Heart right ventricle (tissue), 16 donors: ENCODE measurements around the gene LY6G5B. TPM values are rescaled to one million over a fixed set of nuclear protein-coding genes. Genes with fewer than 3 reads are reported as not detected.

Source experiments
- ATAC-seq, 8 donors: fragments of 200-7000 bp; cut with Tn5 transposase; one replicate each; pipeline ENCODE4 v1.9.1; 2020; ENCODE audit warnings: mild to moderate bottlenecking in 8 of 8, moderate library complexity in 8 of 8, moderate number of reproducible peaks in 1 of 8
- DNase-seq, 2 donors: peaks; one replicate each; pipeline ENCODE4 v3.0.0-alpha.2; 2020
- H3K27ac ChIP-seq, 10 donors: fragments of 200-600 bp; sonication (generic) in 2 of 10; one replicate each; pipeline versions ENCODE4 v1.5.0 to v1.8.0; 2020 to 2022; ENCODE audit warnings: mild to moderate bottlenecking in 3 of 10
- H3K27me3 ChIP-seq, 7 donors: fragments of 200-600 bp; one replicate each; pipeline ENCODE4 v1.8.0; 2021 to 2022; ENCODE audit warnings: mild to moderate bottlenecking in 2 of 7
- H3K36me3 ChIP-seq, 9 donors: fragments of 200-600 bp; sonication (generic) in 1 of 9; one replicate each; pipeline versions ENCODE4 v1.5.0 to v1.8.0; 2020 to 2022; ENCODE audit warnings: mild to moderate bottlenecking in 2 of 9
- H3K4me1 ChIP-seq, 9 donors: fragments of 200-600 bp; sonication (generic) in 1 of 9; one replicate each; pipeline versions ENCODE4 v1.5.0 to v1.8.0; 2020 to 2022; ENCODE audit warnings: mild to moderate bottlenecking in 4 of 9
- H3K4me3 ChIP-seq, 10 donors: fragments of 200-600 bp; sonication (generic) in 2 of 10; one replicate each; pipeline versions ENCODE4 v1.5.0 to v1.8.0; 2020 to 2022; ENCODE audit warnings: mild to moderate bottlenecking in 7 of 10, moderate library complexity in 2 of 10
- H3K9me3 ChIP-seq, 11 donors: fragments of 200-600 bp in 10 of 11; sonication (generic) in 2 of 11; one replicate each; pipeline versions ENCODE4 v1.5.0 to v1.8.0; 2013 to 2022; ENCODE audit warnings: mild to moderate bottlenecking in 2 of 11, control low read depth in 1 of 11, moderate library complexity in 1 of 11
- WGBS, 2 donors: extraction: QIAGEN DNeasy Blood & Tissue Kit; methylation state at CpG; one replicate each; pipeline ENCODE4 v1.1.7; 2013; ENCODE audit warnings: inconsistent platforms in 1 of 2; 5-methylcytosine and 5-hydroxymethylcytosine counted together
- intact Hi-C, 10 donors: fragments of 100-400 bp; cut with DNase I; formaldehyde crosslinking; loops; one replicate each; pipeline versions ENCODE4 v1.11.1 to v1.14.2; 2022
- polyA plus RNA-seq, 2 donors: library from polyadenylated mRNA; stranded (reverse); fragments of 200-250 nt; gene quantifications; one replicate each; pipeline ENCODE4 v1.2.3, GENCODE V29; 2013
- total RNA-seq, 10 donors: library from RNA; stranded (reverse); fragmentation: NEBNext Ultra II Directional in 3 of 10; extraction: Animal tissue kit (Norgen Biotek cat#: 25700) in 3 of 10; gene quantifications; one replicate each; pipeline versions ENCODE4 v1.2.1 to v1.2.4, GENCODE V29; 2021 to 2023
- TF ChIP-seq, protein P1 (sequence below), 9 donors: fragments of 200-600 bp; sonication (generic) in 2 of 9; IDR thresholded peaks; one replicate each; pipeline versions ENCODE4 v1.5.0 to v1.8.0; 2021 to 2022; ENCODE audit warnings: antibody characterized with exemption in 9 of 9, mild to moderate bottlenecking in 5 of 9, moderate library complexity in 1 of 9
- donor health status: Arrhythmogenic right ventricular cardiomyopathy.
- donor health status: ischemic (EF 13 %, LVEDD 7.1; RV severe dilation, severe dysfunction).
- donor health status: healthy with polysubstance abuse.
- donor health status: DM: no; HTN: yes; CAD: no.
- donor health status: DM: no; HTN: no; CAD: no.
- donor health status: ischemic (EF 25% LVEDD 6.9; RV normal size, moderate dysfunction).
- donor health status: ischemic (EF 25% LVEDD 5.7; RV mildly dilated, moderate dysfunction).
- donor health status: healthy.
- donor health status: DM: yes; HTN: yes; CAD: no.
- donor health status: Ischemic cardiomyopathy.
- donor health status: ischemic (EF 35%, LVEDD 5.7; RV mildly dilated, moderate dysfunction).
- donor health status: nonischemic (EF 11% LVEDD 7.7; RV severe dilation, severe dysfunction).
- donor health status: DM: yes; HTN: yes; CAD: no.
- donor health status: PGD.
- donor health status: ischemic (EF 29% LVEDD 5.4; RV normal size, mild dysfunction).
- donor health status: nonischemic (EF 23%, LVEDD 6.1; RV moderate dilation, normal function).

The LY6G5B gene
- total and polyA plus RNA-seq, 12 donors, result 2.4 to 7.3 (median 3.8) TPM

- Histone ChIP-seq H3K9me3 (no peaks in the 10 kb centered on the region), H3K4me3 (peak overlapping the region; percentile 56 to 89 (median 78)), H3K27me3 (no peaks in the 10 kb centered on the region), H3K4me1 (peaks cover 11 to 41% (median 22%) of the 10 kb centered on the region in 9 donors), H3K36me3 (peaks cover 0 to 45% (median 14%) of the 10 kb centered on the region in 9 donors), H3K27ac (peak overlapping the region in 9 of 10 donors; percentile 92 to 99 (median 97))
- intact Hi-C loops, result loop anchor here in 1 of 10 donors (1.0 kb wide), 1 partner anchor 27 kb away; the partner anchor contains the start of gene DDAH2
- ATAC-seq (peak in 1 of 8 donors; percentile 2), DNase-seq (peak; percentile 43 to 53)
- 16 to 18% methylated on average over 7 of the region's 7 CpGs for WGBS, 2 donors
- TF ChIP-seq, protein P1, sequence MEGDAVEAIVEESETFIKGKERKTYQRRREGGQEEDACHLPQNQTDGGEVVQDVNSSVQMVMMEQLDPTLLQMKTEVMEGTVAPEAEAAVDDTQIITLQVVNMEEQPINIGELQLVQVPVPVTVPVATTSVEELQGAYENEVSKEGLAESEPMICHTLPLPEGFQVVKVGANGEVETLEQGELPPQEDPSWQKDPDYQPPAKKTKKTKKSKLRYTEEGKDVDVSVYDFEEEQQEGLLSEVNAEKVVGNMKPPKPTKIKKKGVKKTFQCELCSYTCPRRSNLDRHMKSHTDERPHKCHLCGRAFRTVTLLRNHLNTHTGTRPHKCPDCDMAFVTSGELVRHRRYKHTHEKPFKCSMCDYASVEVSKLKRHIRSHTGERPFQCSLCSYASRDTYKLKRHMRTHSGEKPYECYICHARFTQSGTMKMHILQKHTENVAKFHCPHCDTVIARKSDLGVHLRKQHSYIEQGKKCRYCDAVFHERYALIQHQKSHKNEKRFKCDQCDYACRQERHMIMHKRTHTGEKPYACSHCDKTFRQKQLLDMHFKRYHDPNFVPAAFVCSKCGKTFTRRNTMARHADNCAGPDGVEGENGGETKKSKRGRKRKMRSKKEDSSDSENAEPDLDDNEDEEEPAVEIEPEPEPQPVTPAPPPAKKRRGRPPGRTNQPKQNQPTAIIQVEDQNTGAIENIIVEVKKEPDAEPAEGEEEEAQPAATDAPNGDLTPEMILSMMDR (IDR thresholded peaks at IDR 0.05), result no peak
These were observed 32.1 kb downstream of the LY6G5B start for GRCh38 chr6:31701666-31702404.

DNA sequence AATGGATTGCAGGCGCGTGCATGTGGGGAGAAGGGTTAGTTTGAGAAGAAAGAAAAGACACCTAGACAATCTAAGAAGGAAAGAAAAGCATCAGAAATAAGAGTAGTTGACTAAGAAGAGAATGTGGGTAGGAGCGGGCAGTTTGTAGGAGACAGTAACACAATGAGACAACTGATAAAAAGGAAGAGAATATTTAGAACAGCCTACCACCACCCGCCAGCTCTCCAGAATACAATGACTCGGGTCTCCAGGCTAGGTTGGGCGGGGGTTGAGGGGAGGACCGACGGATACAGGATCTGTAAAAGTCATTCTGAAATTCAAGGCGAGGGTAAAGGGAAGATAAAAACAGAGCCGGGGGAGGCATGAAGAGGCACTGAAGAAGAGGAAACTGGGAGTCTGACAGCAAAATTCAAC, 32.6 kb downstream of the LY6G5B start:
- H3K4me3 ChIP-seq, result peak overlapping the region; percentile 56 to 89 (median 78)
- no peak for DNase-seq
- peak overlapping the region; percentile 91 to 99 (median 96) for H3K27ac ChIP-seq
- ATAC-seq, result peak; percentile 1 to 38 (median 19)
- WGBS, 2 donors, result 1% methylated on average over 10 of the region's 10 CpGs
- peaks cover 11 to 38% (median 22%) of the 10 kb centered on the region in 9 donors for H3K4me1 ChIP-seq
- no peaks in the 10 kb centered on the region for H3K9me3 ChIP-seq
- H3K36me3 ChIP-seq, result peaks cover 0 to 40% (median 12%) of the 10 kb centered on the region in 9 donors
- intact Hi-C loops, result no loop called here
- no peaks in the 10 kb centered on the region for H3K27me3 ChIP-seq
- TF ChIP-seq, protein P1 (IDR thresholded peaks at IDR 0.05), result no peak

- Histone ChIP-seq H3K27ac (peak within 1 kb of the TSS; percentile 91 to 99 (median 96)), H3K36me3 (peaks cover 0 to 33% (median 11%) of the 10 kb centered on the region in 9 donors), H3K9me3 (no peaks in the 10 kb centered on the region), H3K4me1 (peaks cover 11 to 32% (median 22%) of the 10 kb centered on the region in 9 donors), H3K4me3 (peak within 1 kb of the TSS; percentile 56 to 89 (median 78)), H3K27me3 (no peaks in the 10 kb centered on the region)
- WGBS, 2 donors, result 0 to 1% methylated on average over 53 to 54 of the region's 54 CpGs
- DNase-seq, result peak; percentile 99
- intact Hi-C loops, result no loop called here
- TF ChIP-seq, protein P1 (IDR thresholded peaks at IDR 0.05), result peak in 3 of 9 donors; percentile 12 to 28 (median 27)
- peak; percentile 98 to 99 (median 99) for ATAC-seq
These were observed 33.3 kb downstream of the LY6G5B start, which contains the start of gene ABHD16A for GRCh38 chr6:31702819-31703716. Gene ABHD16A, minus strand, starts transcription at chr6:31703324. Its CDS starts 43 bp downstream, at chr6:31703281.

DNA sequence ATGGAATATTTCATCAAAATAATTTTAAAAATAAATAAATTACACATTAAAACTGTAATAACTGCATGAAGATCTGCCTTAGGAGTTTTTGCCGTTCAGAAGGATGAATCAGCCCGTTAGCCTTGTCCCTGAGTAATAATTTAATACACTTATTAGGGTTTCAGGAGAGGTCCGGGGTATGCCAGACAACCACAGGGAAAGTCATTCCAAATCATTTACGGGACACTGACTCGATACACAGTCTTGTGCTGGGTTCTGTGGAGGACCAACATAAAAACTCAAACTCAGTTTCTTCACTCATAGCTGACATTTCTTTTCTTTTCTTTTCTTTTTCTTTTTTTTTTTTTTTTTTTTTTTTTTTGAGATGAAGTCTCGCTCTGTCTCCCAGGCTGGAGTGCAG, 36.2 kb downstream of the LY6G5B start:
- Histone ChIP-seq H3K4me1 (peaks cover 11 to 24% (median 19%) of the 10 kb centered on the region in 9 donors), H3K9me3 (no peaks in the 10 kb centered on the region), H3K27me3 (peaks cover 0 to 5% (median 0%) of the 10 kb centered on the region in 7 donors), H3K36me3 (peaks cover 0 to 4% (median 0%) of the 10 kb centered on the region in 9 donors), H3K4me3 (no peak overlapping the region), H3K27ac (no peak overlapping the region)
- ATAC-seq (no peak), DNase-seq (no peak)
- intact Hi-C loops, result no loop called here
- 89 to 95% methylated on average over 6 of the region's 6 CpGs for WGBS, 2 donors
- TF ChIP-seq, protein P1 (IDR thresholded peaks at IDR 0.05), result no peak
